HAP-1 (cell line): ENCODE measurements around the gene AMMECR1L.
A peak's percentile ranks its signal among the peaks of the same experiment; 100 is the strongest.
"Not testable (repeated sequence)": the region's sequence is repeated elsewhere in the genome, so short reads cannot be mapped to it uniquely, and the experiment has no call there.

Experiments
- DNase-seq, 2 experiments: peaks; one replicate each; pipeline ENCODE4 v3.0.0-alpha.2; 2016 to 2020; ENCODE audit warnings: low spot score in 2 of 2
- H3K27me3 ChIP-seq: fragments of 250-450 bp; sonication (Bioruptor Pico); 2 replicates; pipeline ENCODE4 v1.5.1; 2020; ENCODE audit warnings: low read depth, mild to moderate bottlenecking, moderate library complexity
- H3K36me3 ChIP-seq: fragments of 250-450 bp; sonication (Bioruptor Pico); replicated peaks from 2 replicates; pipeline ENCODE4 v1.5.1; 2020; ENCODE audit warnings: mild to moderate bottlenecking
- H3K4me1 ChIP-seq: fragments of 250-450 bp; sonication (Bioruptor Pico); 2 replicates; pipeline ENCODE4 v1.5.1; 2020; ENCODE audit warnings: mild to moderate bottlenecking
- H3K4me3 ChIP-seq: fragments of 250-450 bp; sonication (Bioruptor Pico); 2 replicates; pipeline ENCODE4 v1.5.1; 2020; ENCODE audit warnings: mild to moderate bottlenecking, moderate library complexity
- H3K9me3 ChIP-seq: fragments of 250-450 bp; sonication (Bioruptor Pico); 2 replicates; pipeline ENCODE4 v1.5.1; 2020; ENCODE audit warnings: mild to moderate bottlenecking, moderate library complexity
- in situ Hi-C: fragments of 300-500 bp; cut with MboI; formaldehyde crosslinking; loops from 3 replicates; pipeline ENCODE4 v1.14.3; 2020; ENCODE audit warnings: low sequenced_read_pairs, inconsistent platforms, mixed read lengths

The AMMECR1L gene

GRCh38 chr2:127885780-127886592 is at the start of gene AMMECR1L:
TSS of gene AMMECR1L (minus strand) at chr2:127885956. CDS start at chr2:127874234, 11,722 bp downstream.
- H3K27me3 ChIP-seq, in situ Hi-C loops, H3K9me3 ChIP-seq: not testable (repeated sequence)
- DNase-seq: peak; percentile 59 to 78
- peak within 1 kb of the TSS; percentile 66 for H3K4me3 ChIP-seq
- H3K4me1 ChIP-seq: peaks cover 16% of the 10 kb centered on the region
- peaks cover 25% of the 10 kb centered on the region for H3K36me3 ChIP-seq

- Histone ChIP-seq H3K4me1 (peaks cover 8% of the 10 kb centered on the region), H3K9me3 (no peaks in the 10 kb centered on the region), H3K27me3 (no peaks in the 10 kb centered on the region), H3K36me3 (no peaks in the 10 kb centered on the region), H3K4me3 (no peak overlapping the region)
- no peak for DNase-seq
- in situ Hi-C loops: no loop called here
Observed at GRCh38 chr2:127935337-127935736, 49.6 kb upstream of the AMMECR1L start.

GRCh38 chr2:127932199-127932876 is 46.6 kb upstream of the AMMECR1L start:
- no peaks in the 10 kb centered on the region; the same call in 1 of the 2 replicates for H3K27me3 ChIP-seq
- H3K36me3 ChIP-seq: no peaks in the 10 kb centered on the region
- no peaks in the 10 kb centered on the region for H3K9me3 ChIP-seq
- peaks cover 5% of the 10 kb centered on the region for H3K4me1 ChIP-seq
- H3K4me3 ChIP-seq: no peak overlapping the region
- peak in 1 of 2 experiments; percentile 40 for DNase-seq
- in situ Hi-C loops: no loop called here

GRCh38 chr2:127929449-127929848 is 43.7 kb upstream of the AMMECR1L start:
- Histone ChIP-seq H3K9me3 (no peaks in the 10 kb centered on the region), H3K4me3 (no peak overlapping the region), H3K36me3 (no peaks in the 10 kb centered on the region), H3K4me1 (peaks cover 2% of the 10 kb centered on the region; the same call in 1 of the 2 replicates), H3K27me3 (no peaks in the 10 kb centered on the region; the same call in 1 of the 2 replicates)
- in situ Hi-C loops: no loop called here
- DNase-seq: no peak

- in situ Hi-C loops: no loop called here
- H3K9me3 ChIP-seq: no peaks in the 10 kb centered on the region
- no peaks in the 10 kb centered on the region for H3K36me3 ChIP-seq
- H3K4me3 ChIP-seq: no peak overlapping the region
- no peak for DNase-seq
- H3K27me3 ChIP-seq: no peaks in the 10 kb centered on the region; the same call in 1 of the 2 replicates
- no peaks in the 10 kb centered on the region for H3K4me1 ChIP-seq
Observed at GRCh38 chr2:127927384-127927783, 41.6 kb upstream of the AMMECR1L start.

GRCh38 chr2:127917916-127918315 is 32.2 kb upstream of the AMMECR1L start:
- Histone ChIP-seq H3K4me1 (no peaks in the 10 kb centered on the region), H3K36me3 (no peaks in the 10 kb centered on the region), H3K27me3 (no peaks in the 10 kb centered on the region), H3K4me3 (no peak overlapping the region), H3K9me3 (no peaks in the 10 kb centered on the region)
- no peak for DNase-seq
- in situ Hi-C loops: no loop called here

GRCh38 chr2:127913808-127914457 is 28.2 kb upstream of the AMMECR1L start:
- Histone ChIP-seq H3K9me3 (no peaks in the 10 kb centered on the region), H3K27me3 (no peaks in the 10 kb centered on the region), H3K4me1 (no peaks in the 10 kb centered on the region), H3K36me3 (no peaks in the 10 kb centered on the region), H3K4me3 (no peak overlapping the region)
- DNase-seq: no peak
- in situ Hi-C loops: no loop called here

GRCh38 chr2:127911737-127912136 is 26.0 kb upstream of the AMMECR1L start:
- H3K27me3 ChIP-seq: no peaks in the 10 kb centered on the region; the same call in 1 of the 2 replicates
- no peaks in the 10 kb centered on the region for H3K9me3 ChIP-seq
- no peak for DNase-seq
- no peaks in the 10 kb centered on the region for H3K36me3 ChIP-seq
- in situ Hi-C loops: no loop called here
- H3K4me3 ChIP-seq: no peak overlapping the region
- H3K4me1 ChIP-seq: no peaks in the 10 kb centered on the region

- H3K36me3 ChIP-seq: no peaks in the 10 kb centered on the region
- no peak for DNase-seq
- H3K27me3 ChIP-seq: no peaks in the 10 kb centered on the region; the same call in 1 of the 2 replicates
- no peaks in the 10 kb centered on the region for H3K4me1 ChIP-seq
- in situ Hi-C loops: no loop called here
- H3K4me3 ChIP-seq: no peak overlapping the region
- no peaks in the 10 kb centered on the region for H3K9me3 ChIP-seq
Observed at GRCh38 chr2:127910415-127910814, 24.7 kb upstream of the AMMECR1L start.

GRCh38 chr2:127909019-127909418 is 23.3 kb upstream of the AMMECR1L start:
- no peak overlapping the region for H3K4me3 ChIP-seq
- no peaks in the 10 kb centered on the region for H3K36me3 ChIP-seq
- no peaks in the 10 kb centered on the region for H3K9me3 ChIP-seq
- no peaks in the 10 kb centered on the region; the same call in 1 of the 2 replicates for H3K27me3 ChIP-seq
- in situ Hi-C loops: no loop called here
- H3K4me1 ChIP-seq: no peaks in the 10 kb centered on the region
- DNase-seq: no peak

GRCh38 chr2:127907733-127908400 is 22.1 kb upstream of the AMMECR1L start:
- H3K4me1 ChIP-seq, H3K9me3 ChIP-seq, H3K27me3 ChIP-seq, DNase-seq, H3K4me3 ChIP-seq, H3K36me3 ChIP-seq, in situ Hi-C loops: not testable (repeated sequence)

- DNase-seq: no peak
- Histone ChIP-seq H3K4me3 (no peak overlapping the region), H3K9me3 (no peaks in the 10 kb centered on the region), H3K4me1 (no peaks in the 10 kb centered on the region), H3K36me3 (no peaks in the 10 kb centered on the region), H3K27me3 (no peaks in the 10 kb centered on the region; the same call in 1 of the 2 replicates)
- in situ Hi-C loops: no loop called here
Observed at GRCh38 chr2:127906206-127906926, 20.6 kb upstream of the AMMECR1L start.
